ENCODE measurements around the gene NET1.

NET1 gene

DNA sequence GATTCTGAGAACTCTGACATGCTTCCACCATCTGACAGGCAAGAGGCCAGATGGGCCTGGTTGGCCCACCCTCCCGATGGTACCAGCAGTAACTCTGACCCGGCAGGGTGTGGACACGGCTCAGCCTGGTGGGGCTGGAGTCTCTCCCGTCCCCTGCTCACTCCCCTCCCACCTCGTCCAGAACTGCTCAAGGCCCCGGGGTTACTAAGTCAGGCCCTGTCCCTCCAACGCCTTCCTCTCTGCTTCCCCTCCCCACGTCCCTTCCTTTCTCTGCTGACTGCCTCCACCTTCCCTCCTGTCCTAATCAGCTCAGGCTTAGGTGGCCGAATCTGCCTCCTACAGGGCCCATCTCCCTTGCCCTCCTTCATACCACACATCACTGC lies 74.5 kb downstream of the NET1 start:
- DNase-seq, result peak; percentile 50

DNA sequence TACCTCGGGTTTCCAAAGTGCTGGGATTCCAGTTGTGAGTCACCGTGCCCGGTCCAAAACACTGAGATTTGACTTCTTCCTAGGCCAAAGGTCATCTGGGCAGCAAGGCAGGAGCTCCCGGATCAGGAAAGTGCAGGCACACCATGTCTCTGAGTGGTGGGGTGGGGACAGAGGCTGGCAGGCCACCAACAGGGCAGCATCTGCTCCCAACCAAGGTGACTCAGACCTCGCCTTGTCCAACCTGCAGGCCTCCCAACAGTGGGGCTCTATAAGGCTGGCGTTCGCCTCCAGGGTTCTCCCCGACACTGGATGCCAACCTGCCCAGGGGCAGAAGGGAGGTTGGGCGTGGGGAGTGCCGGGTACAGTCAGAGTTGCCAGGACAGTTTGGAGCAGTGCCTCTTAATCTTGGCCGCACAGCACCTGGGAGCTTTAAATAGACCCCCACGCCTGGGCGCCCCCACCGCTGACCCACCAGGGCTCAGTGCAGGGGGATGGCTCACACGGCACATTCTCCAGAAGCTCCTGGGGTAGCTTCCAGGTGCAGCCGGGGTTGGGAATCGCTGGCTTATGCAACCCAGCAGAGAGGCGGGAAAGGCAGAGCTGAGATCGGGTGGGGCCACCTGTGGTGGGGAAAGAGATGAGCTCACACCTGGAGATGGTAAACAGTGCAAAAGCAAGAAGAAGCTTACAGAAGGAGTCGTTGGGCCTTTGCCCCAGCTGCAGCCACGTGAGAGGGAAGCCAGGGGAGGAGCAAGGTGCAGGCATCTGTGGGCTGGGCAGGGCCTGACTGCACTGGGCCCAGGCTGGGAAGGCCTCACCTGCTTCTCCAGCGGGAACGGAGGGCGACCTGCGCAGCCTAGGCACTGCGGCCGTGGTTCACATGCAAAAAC lies 76.2 kb downstream of the NET1 start:
- DNase-seq, result peak; percentile 52

DNA sequence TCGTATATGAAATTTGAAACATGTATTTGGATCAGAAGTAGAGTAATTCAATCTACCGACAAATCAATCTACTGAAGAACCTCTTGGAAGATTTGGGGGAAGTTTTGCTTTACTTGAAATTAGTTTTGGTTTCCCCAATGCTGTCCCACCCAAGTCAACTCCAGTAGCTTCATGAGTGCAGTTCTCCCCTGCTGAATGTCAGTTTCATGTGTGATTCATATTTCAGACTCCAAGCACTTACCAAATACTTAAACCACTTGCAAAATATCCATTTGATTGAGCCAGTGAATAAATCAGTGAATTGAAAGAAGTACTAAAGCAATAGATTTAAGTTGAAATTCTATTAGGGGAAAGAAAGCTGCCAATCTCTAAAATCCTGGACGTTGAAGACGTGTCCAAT lies 77.7 kb downstream of the NET1 start:
- DNase-seq, result no peak

DNA sequence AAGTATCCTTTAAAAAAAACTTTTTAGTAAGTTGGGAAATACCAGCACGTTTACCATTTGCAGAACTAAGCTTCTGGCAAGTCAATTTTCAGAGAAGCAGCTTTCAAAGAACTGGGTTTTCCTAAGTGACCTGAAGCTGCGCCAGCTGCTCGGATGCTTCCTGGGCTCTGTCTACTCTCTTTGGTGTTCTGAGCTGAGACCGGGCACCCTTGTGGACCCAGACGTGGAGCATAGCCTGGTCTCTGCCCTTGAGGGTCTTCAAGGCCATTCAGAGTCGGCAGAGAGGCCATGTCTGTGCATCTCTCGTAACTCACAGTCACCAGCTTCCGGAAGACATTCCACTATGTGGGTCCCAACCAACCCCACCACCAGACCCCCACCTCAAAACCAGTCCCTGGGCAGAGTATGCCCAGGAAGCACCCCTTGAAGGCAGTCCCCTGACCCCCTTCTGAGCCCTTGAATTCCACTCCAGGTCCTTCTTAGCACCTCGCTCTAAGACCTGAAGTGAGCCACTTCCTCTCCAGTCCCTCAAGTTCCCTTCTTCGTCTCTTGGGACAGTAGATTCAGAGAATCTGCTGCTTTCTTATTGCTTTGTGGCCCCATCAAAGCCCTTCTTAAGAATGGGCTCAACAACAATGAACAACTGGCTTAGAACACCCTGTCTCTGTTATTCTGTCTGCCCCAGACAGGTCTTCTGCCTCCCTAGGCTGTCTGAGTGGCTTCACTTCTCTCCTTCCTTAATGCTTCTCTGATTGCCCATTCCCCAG lies 78.5 kb downstream of the NET1 start:
- peak; percentile 49 for DNase-seq

DNA sequence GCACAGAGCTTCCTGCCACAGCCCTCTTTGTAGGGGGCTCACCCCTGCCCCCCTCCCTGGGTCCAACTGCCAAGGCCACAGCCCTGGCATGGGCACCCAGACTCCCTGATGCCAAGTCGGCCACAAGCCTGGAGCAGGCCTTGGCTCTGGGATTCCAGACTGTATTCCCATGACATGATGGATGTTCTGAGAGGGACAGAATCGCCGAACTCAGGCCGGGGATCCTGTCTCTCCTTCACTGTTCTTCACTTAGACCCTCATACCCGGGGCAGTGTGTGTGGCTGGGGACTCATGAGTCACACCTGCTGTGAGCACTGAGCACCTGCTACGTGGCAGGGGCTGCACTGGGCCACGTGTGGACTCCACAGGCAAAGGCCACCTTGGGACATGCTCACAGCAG lies 79.1 kb downstream of the NET1 start:
- peak; percentile 51 for DNase-seq

DNA sequence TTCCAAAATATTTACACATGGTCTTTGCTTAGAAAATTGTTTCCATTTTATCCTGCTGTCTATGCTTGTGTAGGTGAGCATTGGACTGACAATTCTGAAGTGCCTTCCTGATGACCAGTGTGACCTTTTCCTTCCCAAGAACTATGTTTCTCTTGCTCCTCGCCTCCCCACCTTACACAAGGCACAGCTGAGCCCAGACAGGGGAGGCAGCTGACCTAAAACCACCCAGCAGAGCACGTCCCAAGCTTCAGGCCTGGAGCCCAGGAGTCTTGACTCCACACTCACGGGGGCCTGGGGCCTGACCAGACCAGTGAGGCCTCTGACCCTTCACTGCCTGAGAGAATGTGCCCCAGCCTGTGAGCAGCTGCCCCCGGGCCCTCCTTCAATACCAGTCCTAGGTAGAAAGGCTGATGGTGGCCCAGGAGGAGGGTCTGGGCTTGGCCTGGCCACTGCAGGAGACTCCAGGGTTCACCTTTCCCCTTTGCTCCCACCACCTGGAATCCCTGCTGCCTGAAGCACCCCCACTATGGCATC lies 80.0 kb downstream of the NET1 start:
- peak; percentile 19 for DNase-seq

DNA sequence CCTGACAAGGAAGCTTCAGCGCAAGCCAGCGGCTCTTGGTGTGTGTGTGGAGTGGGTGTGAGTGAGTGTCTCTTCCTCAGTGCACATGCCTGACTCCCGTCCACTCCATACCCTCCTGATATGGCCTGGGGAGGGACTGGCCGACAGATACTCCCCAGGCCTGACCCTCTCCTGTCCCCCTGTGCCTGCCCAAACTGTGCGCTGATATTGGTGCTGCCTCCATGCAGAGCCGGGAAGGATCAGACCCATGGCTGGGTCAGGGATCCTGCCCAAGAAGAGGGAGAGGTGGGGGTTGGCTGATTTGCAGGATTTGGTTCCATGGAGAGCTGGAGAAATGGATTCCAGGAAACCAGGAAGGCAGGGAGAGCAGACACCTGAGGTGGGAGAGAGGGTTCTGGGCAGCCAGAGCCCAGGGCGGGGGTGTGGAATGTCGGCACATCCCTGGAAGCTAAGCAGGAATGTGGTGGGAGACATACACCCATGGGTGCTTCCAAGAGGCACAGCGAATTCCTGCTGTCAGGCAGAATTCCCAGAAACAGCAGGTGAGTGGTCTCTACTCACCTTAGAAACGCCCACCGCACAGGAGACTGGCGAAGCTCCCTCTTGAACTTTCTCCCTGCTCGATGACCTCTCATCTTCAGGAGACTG lies 80.7 kb downstream of the NET1 start:
- DNase-seq, result peak; percentile 25

DNA sequence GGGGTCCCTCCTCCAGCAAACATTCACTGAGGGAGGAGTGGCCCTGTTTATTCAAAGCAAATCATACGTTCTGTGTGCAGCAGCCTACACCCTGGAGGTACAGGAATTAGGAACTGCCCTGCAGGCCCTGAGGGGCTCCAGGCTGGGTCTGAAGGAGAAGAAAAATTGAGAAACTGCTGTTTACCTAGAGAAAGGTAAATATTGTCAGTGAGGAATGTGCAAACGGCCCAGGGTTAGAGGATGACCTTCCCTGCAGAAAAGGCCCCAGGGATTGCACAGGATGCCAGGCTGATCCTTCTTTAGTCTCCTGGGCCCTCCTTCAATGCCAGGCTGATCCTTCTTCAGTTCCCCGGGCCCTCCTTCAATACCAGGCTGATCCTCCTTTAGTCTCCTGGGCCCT lies 81.3 kb downstream of the NET1 start:
- DNase-seq, result peak; percentile 14

DNA sequence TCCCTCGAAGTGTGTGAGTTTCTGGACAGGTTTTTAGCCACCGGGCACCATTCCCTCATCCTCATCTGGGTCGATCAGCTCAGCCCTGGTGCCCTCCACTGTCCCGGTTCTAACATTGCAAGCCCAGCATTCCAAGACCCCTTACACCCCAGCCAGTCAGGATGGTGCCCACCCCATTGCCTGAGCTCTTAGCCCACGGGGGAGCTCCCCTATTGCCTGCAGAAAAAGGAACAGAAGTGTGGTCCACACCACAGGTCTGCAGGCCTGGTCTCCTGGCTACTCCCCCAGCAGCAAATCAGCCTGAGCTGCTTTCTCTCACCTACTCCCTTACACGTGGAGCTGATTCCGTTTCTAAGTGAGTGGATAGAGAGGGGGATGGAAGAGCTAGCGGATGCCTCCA lies 82.3 kb downstream of the NET1 start:
- DNase-seq, result peak; percentile 19

DNA sequence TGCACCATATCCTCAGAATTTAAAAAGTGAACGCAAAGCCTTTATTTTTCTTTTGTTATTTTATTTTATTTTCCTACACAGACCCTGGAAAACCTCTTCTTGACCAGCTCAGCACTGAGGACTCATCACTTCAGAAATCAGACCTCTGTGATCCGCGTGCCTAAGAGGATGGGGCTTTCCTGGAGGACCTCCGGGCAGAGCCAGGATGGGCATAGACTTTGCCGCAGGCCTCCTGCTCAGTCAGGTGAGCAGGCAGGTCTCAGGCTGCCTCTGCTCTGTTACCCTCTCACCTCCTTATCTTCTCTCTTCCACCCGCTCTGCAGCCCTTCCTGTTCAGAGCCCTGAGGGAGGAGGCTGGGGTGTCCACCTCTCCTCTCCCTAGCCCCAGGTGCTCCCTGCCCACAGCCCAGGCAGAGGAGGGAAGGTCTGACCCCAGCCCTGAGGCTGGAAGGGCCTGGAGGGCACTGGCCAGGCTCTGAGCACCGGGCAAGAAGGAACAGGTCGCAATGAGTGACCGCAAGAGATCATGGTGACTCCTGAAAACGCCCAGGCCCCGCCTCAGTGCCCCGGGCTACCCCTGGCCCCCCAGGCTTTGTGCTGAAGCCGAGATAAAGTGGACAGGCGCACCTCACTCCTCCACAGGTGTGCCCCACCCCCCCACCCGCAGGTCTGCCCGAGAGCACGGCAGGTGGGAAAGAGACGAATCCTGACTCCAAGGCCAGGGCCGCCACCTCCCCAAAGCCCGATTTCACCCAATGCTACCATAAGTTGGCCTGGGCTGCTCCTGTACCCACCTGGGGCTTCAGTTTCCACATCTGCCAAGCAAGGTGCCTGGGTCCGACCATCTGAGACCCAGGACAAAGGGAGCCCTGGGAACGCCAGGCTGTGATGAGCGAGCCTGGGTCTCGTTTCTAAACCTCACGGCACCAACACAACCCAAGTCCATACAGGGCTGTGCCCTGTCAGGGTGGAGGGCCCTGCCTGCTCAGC lies 84.2 kb downstream of the NET1 start:
- DNase-seq, result peak; percentile 49

DNA sequence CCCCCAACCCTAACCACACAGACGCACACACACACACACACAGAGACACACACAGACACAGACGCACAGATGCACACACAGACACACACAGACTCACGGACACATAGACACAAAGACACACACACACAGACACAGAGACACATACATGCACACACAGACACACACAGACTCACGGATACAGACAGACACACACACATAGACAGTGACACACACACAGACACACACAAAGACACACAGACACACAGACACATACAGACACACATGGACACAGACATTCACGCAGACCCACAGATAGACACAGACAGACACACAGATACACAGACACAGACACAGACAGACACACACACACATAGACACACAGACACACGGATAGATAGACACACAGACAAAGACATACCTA lies 84.9 kb downstream of the NET1 start:
- no peak for DNase-seq

DNA sequence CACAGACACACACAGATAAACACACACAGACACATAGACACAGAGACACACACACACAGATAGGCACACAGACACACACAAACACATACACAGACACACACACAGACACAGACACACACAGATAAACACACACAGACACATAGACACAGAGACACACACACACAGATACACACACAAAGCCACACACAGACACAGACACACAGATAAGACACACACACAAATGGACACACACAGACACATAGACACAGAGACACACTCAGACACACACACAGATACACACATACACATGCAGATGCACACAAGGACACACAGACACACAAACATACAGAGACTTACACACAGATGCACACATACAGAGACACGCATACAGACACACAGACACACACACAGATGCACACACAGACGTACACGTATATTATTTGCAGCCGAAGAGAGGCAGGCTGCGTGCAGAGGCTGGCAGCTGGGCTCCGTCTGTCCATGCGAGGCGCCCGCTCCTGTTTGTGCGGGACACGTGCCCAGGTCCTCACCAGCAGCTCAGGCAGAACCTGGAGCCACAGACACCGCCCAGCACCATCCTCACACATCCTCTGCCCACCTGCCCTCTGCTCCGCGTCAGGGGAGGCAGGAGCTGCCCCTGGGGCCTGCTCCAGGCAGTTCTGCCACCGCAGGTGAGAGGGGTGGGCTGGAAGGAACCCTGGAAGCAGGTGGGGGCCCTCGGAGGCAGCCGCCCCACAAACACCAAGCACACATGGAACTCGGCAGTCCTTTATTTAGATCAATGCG lies 85.8 kb downstream of the NET1 start:
- DNase-seq, result peak; percentile 27

DNA sequence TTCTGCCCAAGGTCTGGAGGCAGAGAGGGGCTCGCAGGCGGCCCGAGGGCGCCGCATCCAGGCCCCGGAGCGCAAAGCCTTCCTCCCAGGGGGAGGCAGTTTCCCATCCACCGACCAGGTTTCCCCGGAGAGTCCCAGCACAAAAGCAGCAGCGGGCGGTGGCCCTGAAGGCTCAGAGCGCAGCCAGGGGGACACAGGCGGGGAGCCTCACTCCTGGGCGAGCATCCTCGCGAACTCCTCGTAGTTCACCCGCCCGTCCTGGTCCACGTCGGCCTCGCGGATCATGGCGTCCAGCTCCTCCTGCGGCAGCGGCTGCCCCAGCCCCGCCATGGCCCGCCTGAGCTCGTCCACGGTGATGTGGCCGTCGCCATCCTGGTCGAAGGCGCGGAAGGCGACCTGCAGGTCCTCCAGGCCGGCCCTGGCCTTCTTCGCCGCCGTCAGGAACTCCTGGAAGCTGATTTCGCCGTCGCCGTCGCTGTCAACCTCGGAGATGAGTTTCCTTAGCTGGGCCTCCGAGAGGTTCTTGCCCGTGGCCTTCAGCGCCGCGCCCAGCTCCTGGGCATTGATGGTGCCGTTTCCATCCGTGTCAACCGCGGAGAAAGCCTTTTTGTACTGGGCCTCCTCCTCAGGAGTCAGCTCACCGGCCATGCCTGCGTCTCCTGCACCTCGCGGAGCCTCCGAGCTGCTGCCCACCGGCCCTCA lies 86.6 kb downstream of the NET1 start:
- DNase-seq, result peak; percentile 53

DNA sequence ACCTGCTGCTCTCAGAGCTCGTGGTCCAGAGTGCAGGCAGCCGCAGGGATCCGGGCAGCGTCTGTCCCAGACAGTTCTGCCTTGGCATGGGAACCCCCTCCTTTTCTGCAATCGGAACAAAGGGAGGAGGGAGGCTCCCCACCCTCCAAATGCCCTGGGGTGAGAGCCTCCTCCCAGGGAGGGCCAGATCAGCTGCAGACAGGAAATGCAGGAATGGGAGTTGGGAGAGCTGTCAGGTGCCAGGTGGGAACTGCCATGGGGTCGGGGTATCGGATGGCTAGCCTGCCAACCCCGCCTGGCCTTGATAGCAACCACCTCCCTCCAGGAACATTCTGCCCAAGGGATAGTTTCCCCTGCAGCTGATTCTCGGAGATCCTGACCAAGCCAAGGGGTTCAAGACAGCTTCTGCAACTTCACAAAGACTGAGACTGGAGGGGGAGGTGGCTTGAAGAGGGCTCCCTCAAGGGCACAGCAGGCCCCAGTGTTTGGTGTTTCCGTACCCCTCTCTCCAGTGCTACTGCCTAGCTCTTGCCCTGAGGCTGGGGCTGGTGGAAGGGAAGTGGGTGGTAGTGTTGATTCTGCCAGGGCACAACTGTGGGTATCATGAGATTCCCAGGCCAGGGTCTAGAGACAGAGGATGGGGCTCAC lies 87.3 kb downstream of the NET1 start, which contains the start of gene CALML5:
Gene CALML5, minus strand, starts transcription at position 78 of the 648 bp plus-strand sequence. CDS start 132 bp downstream, outside the sequence.
- DNase-seq, result peak; percentile 43

DNA sequence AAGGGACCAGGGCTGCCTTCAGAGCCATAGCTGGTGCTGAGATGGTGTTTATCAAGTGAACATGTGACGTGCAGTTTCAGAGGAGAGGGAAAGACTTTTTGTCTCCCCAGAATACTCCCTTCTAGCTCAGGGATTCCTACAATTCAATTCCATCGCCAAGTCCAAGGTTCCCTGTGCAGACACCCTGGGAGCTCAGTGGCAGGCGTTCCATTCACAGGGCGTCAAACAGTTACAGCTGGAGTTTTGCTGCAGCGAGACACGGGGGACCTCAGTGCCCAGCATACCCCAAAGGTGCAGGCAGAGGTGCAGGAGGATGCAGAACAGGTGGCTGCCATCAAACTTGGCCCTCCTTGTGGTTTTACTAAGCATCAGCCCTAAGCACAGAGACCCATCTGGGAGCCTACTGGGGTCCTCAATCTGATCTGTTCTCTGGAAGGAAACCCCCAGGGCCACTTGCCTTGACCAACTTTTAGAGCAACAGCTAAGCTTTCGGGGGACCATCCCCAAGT lies 87.9 kb downstream of the NET1 start:
- DNase-seq, result peak; percentile 9

DNA sequence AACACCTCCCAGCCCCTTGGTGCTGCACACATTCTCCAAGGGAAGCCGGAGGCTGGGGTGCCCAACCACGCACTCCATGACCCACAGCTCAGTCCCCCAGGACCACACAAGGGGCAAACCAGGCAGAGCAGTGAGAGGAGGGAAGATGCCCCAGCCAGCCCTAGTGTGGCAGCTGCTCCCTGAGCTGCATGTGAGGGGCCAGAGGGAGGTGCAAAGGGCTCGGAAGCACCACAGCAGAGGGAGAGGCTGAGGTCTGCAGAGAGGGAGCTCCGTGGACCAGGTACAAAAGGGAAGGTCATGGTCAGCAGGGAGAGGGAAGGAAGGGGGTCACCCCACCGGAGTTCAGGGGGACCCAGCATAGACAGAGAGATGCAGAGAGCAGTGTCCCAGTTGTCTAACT lies 88.6 kb downstream of the NET1 start:
- DNase-seq, result peak; percentile 44

DNA sequence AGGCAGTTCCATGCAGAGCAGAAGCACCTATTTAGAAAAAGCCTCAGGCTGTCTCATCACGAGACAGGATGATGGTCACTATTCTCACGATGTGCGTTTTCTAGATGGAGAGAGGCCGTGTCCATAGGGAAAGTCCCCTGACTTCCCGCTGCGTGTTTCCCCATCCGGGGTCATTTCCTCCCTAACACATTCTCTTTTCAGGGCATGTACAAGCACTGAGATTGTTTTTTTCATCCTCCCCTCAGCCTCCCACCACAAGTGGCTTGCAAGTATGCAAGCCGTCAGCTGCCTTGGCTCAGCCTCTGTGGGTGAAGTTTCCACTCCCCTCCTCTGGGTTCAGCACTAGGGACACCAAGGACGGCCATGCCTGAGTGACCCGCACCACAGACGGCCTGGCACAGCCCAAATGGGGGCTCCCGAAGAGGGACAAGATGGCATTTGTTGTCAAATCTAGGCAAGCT lies 89.7 kb downstream of the NET1 start:
- peak; percentile 58 for DNase-seq

DNA sequence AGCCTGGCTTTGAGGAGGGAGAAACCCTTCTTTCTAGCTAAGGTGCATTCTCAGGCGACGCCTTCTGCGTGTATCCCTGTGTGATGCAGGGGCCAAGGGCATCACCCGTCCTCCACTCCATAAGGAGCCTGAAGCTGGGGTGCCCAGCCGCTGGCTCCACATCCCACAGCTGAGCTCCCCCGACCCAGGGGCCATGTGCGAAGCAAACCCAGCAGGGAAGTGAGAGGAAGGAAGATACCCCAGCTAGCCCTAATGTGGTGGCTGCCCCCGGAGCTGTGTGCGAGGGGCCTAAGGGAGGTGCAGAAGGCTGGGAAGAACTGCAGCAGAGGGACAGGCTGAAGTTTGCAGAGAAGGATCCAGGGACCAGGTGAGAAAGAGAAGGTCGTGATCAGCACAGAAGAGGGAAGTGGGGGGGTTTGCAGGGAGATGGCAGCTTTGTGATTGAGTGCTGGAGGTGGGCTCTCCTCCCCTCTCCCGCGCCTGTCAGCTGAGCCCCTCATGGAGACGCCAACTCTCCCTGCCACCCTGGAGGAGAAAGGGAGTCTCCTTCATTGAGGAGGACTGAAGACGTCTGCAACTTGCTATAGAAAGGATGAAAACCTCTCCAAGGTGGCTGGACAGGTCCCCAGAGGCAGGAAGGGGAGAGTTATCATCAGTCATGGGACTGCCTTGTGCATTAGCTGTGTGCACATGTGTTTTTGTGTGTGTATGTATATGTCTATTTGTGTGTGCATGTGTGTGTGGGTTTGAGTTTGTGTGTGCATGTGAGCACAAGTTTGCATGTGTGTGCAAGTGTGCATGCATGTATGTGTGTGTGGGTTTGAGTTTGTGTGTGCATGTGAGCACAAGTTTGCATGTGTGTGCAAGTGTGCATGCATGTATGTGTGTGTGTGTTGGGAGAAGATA lies 90.5 kb downstream of the NET1 start:
- DNase-seq, result peak; percentile 24

DNA sequence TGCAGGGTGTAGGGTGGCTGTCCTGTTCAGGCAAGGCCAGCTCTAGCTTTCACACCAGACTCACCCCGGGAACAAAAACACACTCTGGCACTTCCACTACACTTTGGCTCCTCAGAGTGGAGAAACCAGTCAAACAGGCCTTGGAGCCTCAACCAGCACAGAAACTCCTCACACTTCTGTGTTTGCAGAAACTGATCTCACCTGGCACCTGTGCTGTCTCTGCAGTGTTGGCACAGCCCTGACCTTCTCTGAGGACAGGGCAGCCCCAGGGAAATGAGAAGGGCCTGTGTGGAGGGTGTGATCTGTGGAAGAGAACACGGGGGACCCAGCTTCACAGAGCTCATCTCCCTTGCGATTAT lies 91.1 kb downstream of the NET1 start:
- DNase-seq, result peak; percentile 17
